Fibroblast of pulmonary artery (primary cell): ENCODE data around the gene HOXB4.

Source experiments
- DNase-seq: peaks from one replicate; pipeline ENCODE4 v3.0.0-alpha.2; 2010; ENCODE audit warnings: low read depth
- H3K4me3 ChIP-seq: replicated peaks from 2 replicates; pipeline ENCODE4 v1.5.1; 2011; ENCODE audit warnings: low read depth, mild to moderate bottlenecking, control low read depth, low read length, moderate library complexity
- CTCF ChIP-seq: IDR thresholded peaks from 2 replicates; pipeline ENCODE4 v1.5.1; 2011; ENCODE audit warnings: mild to moderate bottlenecking, control low read depth, low read length, inconsistent platforms; ENCODE audit errors: missing control alignments

The HOXB4 gene

GRCh38 chr17:48624118-48624517 is 46.0 kb upstream of the HOXB4 start:
- no peak for TF ChIP-seq CTCF
- no peak overlapping the region for H3K4me3 ChIP-seq
- no peak for DNase-seq

GRCh38 chr17:48623583-48623982 is 45.4 kb upstream of the HOXB4 start:
- no peak for TF ChIP-seq CTCF
- DNase-seq, result no peak
- no peak overlapping the region for H3K4me3 ChIP-seq

GRCh38 chr17:48622857-48623256 is 44.7 kb upstream of the HOXB4 start:
- no peak for TF ChIP-seq CTCF
- no peak overlapping the region for H3K4me3 ChIP-seq
- no peak for DNase-seq

- no peak overlapping the region for H3K4me3 ChIP-seq
- TF ChIP-seq CTCF, result no peak
- DNase-seq, result no peak
Measured at GRCh38 chr17:48621410-48622392, 43.6 kb upstream of the HOXB4 start.

- DNase-seq, result no peak
- no peak for TF ChIP-seq CTCF
- no peak overlapping the region for H3K4me3 ChIP-seq
Measured at GRCh38 chr17:48620461-48621139, 42.5 kb upstream of the HOXB4 start.

- DNase-seq, result no peak
- H3K4me3 ChIP-seq, result no peak overlapping the region
- TF ChIP-seq CTCF, result no peak
Measured at GRCh38 chr17:48619826-48620449, 41.8 kb upstream of the HOXB4 start.
